Mesothelial cell of epicardium (in vitro differentiated cells): ENCODE data around the gene ZNF496. TPM values are rescaled to one million over a fixed set of nuclear protein-coding genes. Genes with fewer than 3 reads are reported as not detected.
"Not testable (repeated sequence)": the region's sequence is repeated elsewhere in the genome, so short reads cannot be mapped to it uniquely, and the experiment has no call there.

Experiments used
- DNase-seq, 2 experiments: peaks; one replicate each; pipeline ENCODE4 v3.0.0; 2021; ENCODE audit warnings: low spot score in 2 of 2; ENCODE audit not compliant: unreplicated experiment in 2 of 2
- H3K27ac Mint-ChIP-seq: 2 replicates; pipeline ENCODE4 v1.8.0; 2021; ENCODE audit warnings: mixed read lengths
- H3K27me3 Mint-ChIP-seq: 2 replicates; pipeline ENCODE4 v1.8.0; 2021; ENCODE audit warnings: low read depth, mixed read lengths
- H3K36me3 Mint-ChIP-seq: 2 replicates; pipeline ENCODE4 v1.8.0; 2021; ENCODE audit warnings: mixed read lengths
- H3K4me1 Mint-ChIP-seq: 2 replicates; pipeline ENCODE4 v1.8.0; 2021; ENCODE audit warnings: mixed read lengths
- H3K4me3 Mint-ChIP-seq: 2 replicates; pipeline ENCODE4 v1.8.0; 2021; ENCODE audit warnings: mild to moderate bottlenecking, moderate library complexity, mixed read lengths
- H3K9me3 Mint-ChIP-seq: 2 replicates; pipeline ENCODE4 v1.8.0; 2021; ENCODE audit warnings: mixed read lengths
- CTCF ChIP-seq: fragments of 200-600 bp; sonication (generic); IDR thresholded peaks from one replicate; pipeline ENCODE4 v1.5.0; 2021; ENCODE audit warnings: antibody characterized with exemption; ENCODE audit not compliant: unreplicated experiment
- total RNA-seq: library from RNA; stranded (reverse); gene quantifications from 3 replicates; pipeline ENCODE4 v1.2.1, GENCODE V29; 2021

The ZNF496 gene
- total RNA-seq, 1 donor from 2014 or later, result 69.0 TPM

- H3K27me3 Mint-ChIP-seq, result no peaks in the 10 kb centered on the region
- H3K9me3 Mint-ChIP-seq, result peaks cover 3% of the 10 kb centered on the region
- DNase-seq, result no peak
- no peak overlapping the region for H3K4me3 Mint-ChIP-seq
- no peak overlapping the region for H3K27ac Mint-ChIP-seq
- TF ChIP-seq CTCF, result no peak
- H3K4me1 Mint-ChIP-seq, result peaks cover 3% of the 10 kb centered on the region
- peaks cover 8% of the 10 kb centered on the region for H3K36me3 Mint-ChIP-seq
These were observed 37.4 kb downstream of the ZNF496 start for GRCh38 chr1:247294282-247294681.

DNA sequence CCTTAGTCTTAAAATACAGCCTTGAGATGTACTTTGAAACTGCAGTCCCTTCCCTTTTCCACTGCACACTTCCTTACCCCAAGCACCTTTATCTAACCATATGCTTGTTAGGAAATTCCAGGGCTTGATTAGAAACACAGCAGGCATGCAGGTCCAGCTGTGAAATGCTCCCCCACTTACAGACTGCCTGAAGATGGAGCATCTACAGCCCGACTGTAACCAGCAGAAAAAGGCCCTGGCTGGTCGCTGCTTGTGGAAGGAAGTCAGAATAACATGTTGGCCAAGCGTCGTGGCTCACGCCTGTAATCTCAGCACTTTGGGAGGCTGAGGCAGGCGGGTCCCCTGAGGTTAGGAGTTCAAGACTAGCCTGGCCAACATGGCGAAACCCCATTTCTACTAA is 38.6 kb downstream of the ZNF496 start:
- Mint-ChIP-seq H3K27ac (no peak overlapping the region), H3K9me3 (peaks cover 13% of the 10 kb centered on the region), H3K4me1 (peaks cover 3% of the 10 kb centered on the region)

DNA sequence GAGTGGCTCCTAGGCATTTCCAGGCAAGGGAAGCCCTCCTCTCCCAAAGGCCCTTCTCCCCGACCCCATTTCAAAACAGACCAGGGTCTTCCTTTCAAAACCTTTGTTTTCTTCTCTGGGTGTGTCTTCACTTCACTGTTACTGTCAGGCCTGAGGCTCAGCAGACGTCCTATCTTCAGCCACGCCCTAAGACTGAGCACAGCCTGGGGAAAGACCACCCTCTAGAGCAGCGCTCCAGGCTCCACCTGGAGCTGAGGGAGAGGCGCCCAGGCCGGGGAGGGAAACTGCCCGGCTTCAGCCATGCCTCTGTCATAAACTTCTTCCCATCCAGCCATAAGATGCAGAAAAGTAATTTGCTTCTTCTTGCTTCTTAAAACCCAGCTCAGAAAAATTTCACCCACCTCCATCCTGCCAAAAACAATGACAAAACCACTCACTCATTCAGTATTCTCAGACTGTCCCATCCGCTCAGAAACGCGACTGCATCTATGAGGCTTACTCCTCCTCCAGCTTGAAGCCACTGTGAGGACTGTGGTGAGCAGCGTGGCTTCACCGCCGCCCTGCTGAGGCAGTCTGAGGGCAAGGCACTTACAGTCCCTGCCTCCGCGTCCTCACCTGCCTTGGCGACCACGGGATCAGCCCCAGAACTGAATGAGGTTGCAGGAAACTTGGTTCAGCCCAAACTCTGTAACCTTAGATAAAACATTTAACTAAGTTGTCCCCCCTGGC is 39.7 kb downstream of the ZNF496 start:
- peaks cover 9% of the 10 kb centered on the region for H3K36me3 Mint-ChIP-seq
- H3K4me3 Mint-ChIP-seq, result no peak overlapping the region
- no peak for DNase-seq
- no peak overlapping the region for H3K27ac Mint-ChIP-seq
- no peak for TF ChIP-seq CTCF
- no peaks in the 10 kb centered on the region for H3K27me3 Mint-ChIP-seq
- H3K9me3 Mint-ChIP-seq, result peaks cover 23% of the 10 kb centered on the region
- H3K4me1 Mint-ChIP-seq, result peaks cover 3% of the 10 kb centered on the region

More for the DNA sequence above, 38.6 kb downstream of the ZNF496 start:
- DNase-seq, result no peak
- Mint-ChIP-seq H3K36me3 (peaks cover 2% of the 10 kb centered on the region), H3K4me3 (no peak overlapping the region), H3K27me3 (no peaks in the 10 kb centered on the region)
- no peak for TF ChIP-seq CTCF

GRCh38 chr1:247291161-247291560 is 40.5 kb downstream of the ZNF496 start:
- DNase-seq, result no peak
- H3K4me1 Mint-ChIP-seq, result peaks cover 3% of the 10 kb centered on the region

GRCh38 chr1:247290576-247290975 is 41.1 kb downstream of the ZNF496 start:
- peaks cover 34% of the 10 kb centered on the region for H3K9me3 Mint-ChIP-seq
- TF ChIP-seq CTCF, result no peak

More at GRCh38 chr1:247291161-247291560, 40.5 kb downstream of the ZNF496 start:
- no peaks in the 10 kb centered on the region for H3K27me3 Mint-ChIP-seq
- H3K9me3 Mint-ChIP-seq, result peaks cover 28% of the 10 kb centered on the region
- no peak for TF ChIP-seq CTCF
- peaks cover 14% of the 10 kb centered on the region for H3K36me3 Mint-ChIP-seq
- H3K27ac Mint-ChIP-seq, result no peak overlapping the region
- H3K4me3 Mint-ChIP-seq, result no peak overlapping the region

DNA sequence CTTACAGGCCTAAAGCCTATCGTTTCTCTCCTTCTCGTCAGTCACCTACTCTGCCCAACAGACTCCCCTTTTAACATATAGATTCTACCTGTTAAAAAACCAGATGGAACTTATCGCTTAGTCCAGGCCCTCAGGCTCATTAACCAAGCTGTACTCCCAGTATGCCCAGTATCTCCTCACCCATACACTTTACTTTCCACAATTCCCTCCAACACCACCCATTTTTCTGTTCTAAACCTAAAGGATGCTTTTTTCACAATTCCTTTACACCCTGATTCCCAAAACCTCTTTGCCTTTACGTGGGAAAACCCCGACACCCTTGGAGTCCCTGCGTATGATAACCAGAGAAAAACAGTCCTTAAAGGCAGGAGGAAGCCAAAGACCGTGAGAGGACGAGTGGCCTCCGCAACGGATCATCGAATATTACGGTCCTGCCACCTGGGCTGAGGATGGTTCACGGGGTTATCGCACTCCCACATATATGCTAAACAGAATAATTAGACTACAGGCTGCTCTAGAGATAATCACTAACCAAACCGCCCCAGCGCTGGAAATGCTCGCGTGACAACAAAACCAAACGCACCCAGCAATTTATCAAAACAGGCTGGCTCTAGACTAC is 42.3 kb downstream of the ZNF496 start:
- Mint-ChIP-seq H3K36me3 (peaks cover 18% of the 10 kb centered on the region), H3K9me3 (peaks cover 34% of the 10 kb centered on the region)
- not testable (repeated sequence) for H3K4me3 Mint-ChIP-seq, DNase-seq, H3K27ac Mint-ChIP-seq, H3K27me3 Mint-ChIP-seq, H3K4me1 Mint-ChIP-seq

More at GRCh38 chr1:247290576-247290975, 41.1 kb downstream of the ZNF496 start:
- Mint-ChIP-seq H3K27ac (no peak overlapping the region), H3K36me3 (peaks cover 18% of the 10 kb centered on the region), H3K4me3 (no peak overlapping the region), H3K4me1 (peaks cover 3% of the 10 kb centered on the region), H3K27me3 (no peaks in the 10 kb centered on the region)
- DNase-seq, result no peak
